ENCODE data around the gene ACAP2.

The ACAP2 gene

DNA sequence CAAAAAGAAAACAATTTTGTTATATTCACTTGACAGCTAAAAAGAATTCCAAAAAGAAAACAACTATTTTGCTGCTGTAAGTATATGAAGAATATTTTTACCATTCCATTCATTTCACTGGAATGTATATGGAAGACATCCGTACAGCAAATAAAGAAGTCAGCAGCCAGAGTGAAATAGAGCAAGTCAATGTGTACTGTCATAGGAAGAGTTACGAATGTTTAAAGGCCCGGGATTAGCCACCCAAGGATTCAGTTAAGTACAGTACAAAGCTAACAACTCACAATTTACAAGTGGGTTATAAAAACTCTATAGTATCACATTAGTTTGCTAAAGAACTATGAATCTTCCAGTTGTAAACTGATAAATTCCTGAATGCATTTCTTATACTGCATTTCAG is 157.4 kb downstream of the ACAP2 start:
- DNase-seq = no peak

DNA sequence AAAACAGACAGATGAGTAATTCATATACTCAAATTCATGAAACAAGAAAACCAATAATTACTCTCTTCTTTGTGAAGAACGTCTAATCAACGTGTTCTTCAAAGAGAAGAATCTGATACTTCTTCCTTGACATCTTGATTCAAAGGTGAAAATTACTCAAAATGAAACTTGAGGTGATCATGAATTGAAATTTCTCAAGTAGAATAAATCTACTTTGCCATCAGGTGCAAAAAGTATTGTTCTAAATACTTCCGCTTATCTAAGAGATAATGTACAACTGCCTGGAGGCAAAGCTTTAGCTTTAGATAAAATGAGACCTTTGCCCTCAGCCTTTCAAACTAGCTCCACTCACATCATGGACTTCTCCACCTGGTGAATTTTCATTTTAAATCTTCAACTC is 158.0 kb downstream of the ACAP2 start:
- DNase-seq = no peak

GRCh38 chr3:195282961-195283360 is 159.9 kb downstream of the ACAP2 start:
- DNase-seq = no peak

DNA sequence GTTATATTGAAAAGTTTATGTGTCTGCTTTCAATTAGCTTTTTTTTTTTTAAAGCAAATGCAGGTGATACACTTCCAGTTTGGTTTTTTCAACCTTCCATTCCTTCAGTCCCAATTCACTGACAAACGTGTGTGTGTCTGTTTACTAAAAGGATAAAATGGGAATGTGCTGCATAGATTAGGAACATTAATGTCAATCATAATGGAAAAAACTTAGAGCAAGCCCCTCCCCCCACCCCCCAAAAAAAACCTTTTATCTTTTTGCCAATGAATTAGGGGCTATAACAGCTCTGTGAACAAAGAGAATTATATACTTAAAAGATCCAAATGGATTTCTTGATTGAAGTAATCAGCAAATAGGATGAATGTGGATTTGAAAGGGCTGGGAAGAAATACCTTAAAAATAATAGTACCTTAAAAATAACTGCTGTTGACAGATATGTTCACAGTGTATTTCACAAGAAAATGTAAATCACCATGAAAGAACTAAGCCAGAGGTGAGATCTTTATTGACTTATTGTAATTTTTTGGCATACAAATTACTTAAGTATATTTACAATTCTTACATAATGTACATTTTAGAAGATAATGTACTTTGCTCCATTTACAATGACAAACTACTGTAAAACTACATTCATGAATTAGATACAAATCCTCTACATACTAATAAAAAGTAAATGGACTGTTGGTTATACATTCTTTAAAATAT is 168.4 kb downstream of the ACAP2 start:
- DNase-seq = peak; percentile 31

GRCh38 chr3:195271410-195272243 is 171.2 kb downstream of the ACAP2 start:
- peak; percentile 93 for DNase-seq

DNA sequence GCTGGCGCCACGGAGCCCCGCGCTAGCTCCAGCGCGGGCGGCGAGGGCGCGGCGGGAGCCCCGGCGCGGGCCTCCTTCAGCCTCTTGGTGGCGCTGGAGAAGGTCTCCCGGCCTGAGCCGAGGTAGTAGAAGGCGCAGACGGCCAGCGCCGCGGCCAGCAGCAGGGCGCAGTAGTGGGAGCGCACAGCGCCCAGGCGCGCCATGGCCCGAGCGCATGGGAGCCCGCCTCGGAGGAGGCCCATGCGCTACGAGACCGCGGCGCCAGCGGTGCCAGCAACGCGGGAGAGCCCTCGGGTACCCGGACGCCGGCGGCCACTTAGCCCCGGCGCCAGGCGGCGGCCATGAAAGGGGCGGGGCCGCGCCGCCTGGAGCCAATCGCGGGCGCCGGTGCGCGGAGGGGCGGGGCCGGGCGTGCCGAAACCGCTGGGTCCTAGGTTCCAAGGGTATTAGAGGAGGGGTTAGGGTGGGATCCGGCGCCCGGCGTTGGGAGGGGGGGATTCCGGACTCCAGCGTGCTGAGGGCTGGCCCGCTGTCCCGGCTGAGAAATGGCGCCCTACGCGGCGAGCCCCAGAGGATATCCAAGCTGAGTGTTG is 171.9 kb downstream of the ACAP2 start, which contains the start of gene XXYLT1:
Gene XXYLT1 (minus strand): TSS at position 343 of the 593 bp plus-strand sequence. CDS start 101 bp downstream, at position 242.
- peak; percentile 97 for DNase-seq

DNA sequence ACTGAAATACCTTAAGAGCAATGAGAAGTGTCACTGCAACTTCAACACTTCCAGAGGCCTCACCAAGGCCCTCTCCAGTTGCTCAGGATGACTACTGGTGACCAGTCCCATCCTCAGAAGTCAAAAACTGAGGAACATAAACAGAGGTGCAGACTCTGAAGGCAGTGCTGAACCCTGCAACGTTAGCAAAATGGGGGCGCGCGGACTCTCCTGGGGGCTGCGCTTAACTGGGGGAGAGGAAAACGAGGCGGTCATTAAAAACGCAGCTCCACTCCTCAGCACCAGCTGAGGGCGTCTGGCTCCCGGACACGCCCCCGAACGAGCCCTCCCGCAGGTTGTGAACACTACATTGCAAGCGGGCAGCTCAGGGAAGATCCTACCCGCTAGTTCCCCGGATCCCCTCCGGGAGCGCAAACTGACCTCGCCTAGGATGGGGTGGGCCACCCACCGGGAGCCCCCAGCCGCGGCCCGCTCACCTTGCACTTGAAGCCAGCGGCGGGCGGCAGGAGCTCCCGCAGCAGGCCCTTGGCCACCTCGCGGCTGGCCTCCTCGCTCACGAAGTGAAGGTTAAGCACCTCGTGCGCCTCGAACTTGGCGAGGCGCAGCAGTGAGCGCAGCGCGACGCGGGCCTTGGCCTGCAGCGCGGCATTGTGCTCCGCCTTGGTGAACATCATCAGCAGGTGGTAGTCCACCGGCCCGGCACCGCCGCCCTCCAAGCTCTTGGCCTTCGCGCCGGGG is 172.6 kb downstream of the ACAP2 start:
- DNase-seq = peak; percentile 86

- no peak for DNase-seq
Measured at GRCh38 chr3:195269375-195270078, 173.3 kb downstream of the ACAP2 start.

- no peak for DNase-seq
Measured at GRCh38 chr3:195268576-195269309, 174.1 kb downstream of the ACAP2 start.

GRCh38 chr3:195267096-195267495 is 175.7 kb downstream of the ACAP2 start:
- DNase-seq = no peak

DNA sequence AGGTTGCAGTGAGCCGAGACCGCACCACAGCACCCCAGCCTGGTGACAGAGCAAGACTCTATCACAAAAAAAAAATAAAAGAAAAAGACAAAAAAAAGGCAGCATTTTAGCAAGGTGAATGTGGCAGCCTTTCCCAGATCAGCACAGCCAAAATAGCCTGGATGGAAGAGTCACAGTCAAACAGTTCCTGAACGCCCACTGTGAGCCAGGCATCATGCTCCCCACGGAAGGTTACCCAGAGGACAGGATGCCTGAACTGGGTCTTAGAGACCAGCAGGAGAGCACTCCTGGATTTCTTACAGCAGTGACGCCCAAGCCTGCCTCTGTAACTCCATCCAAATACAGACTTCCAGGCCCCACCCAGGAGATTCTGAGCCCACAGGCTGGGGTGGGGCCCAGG is 176.4 kb downstream of the ACAP2 start:
- no peak for DNase-seq

DNA sequence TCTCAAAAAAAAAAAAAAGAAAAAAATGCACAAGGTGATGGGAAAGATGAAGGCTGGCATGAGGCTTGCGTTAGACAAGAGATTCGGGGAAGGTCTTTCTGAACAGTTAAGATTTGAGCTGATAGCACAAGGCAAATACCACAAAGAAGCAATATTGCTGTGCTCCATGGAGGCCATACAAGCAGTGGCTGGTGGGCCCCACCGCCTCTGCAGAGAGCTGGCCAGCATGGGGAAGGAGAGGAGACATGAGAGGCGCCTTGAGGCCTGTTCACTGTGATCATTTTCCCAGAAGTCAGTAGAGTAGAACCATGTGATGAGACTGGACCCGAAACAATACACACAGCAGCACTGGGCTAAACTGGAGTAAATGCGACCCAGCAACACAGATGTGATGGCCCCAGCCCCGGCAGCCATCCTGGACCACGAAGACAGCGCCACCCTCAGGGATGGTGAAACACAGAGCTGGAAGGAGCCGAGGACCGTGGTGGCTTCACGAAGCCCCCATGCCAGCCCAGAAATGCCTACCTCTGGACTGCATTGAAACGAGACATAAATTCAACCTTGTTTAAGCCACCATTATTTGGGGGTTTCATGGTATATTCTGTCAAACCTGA is 177.3 kb downstream of the ACAP2 start:
- no peak for DNase-seq

GRCh38 chr3:195263925-195264600 is 178.8 kb downstream of the ACAP2 start:
- DNase-seq = no peak

DNA sequence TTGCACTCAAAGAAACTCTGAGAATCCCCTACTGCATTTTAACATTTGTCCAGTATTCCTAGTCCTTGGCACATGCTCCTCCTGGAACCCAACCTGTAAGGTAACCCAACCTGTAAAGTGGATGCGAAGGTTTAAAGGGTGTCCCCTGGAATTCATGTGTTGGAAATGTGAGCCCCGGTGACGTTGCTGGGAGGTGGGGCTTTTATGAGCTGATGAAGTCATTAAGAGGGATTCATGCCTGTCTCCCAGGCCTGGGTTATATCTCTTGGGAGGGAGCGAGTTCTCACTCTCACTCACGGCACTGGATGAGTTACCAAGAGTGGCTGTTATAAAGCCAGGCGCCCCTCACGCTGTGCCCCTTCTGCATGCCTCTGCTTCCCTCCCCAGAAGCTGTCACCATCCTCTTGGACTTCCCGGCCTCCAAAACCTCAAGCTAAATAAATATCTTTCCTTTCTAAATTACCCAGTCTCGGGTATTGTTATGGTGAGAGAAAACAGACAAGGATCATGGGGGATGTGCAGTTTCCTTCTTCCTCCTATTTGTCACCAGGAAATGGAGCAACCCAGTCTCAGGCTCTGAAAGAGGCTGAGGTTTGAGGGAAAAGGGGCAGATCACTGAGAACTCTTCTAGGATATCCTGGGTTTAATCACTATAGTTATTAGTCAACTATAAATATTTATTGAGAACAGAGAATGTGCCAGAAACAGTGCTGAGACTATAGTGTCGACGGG is 179.5 kb downstream of the ACAP2 start:
- DNase-seq = no peak

- DNase-seq = no peak
Measured at GRCh38 chr3:195261925-195262324, 180.9 kb downstream of the ACAP2 start.

GRCh38 chr3:195260280-195260905 is 182.4 kb downstream of the ACAP2 start:
- peak; percentile 56 for DNase-seq

- DNase-seq = peak; percentile 93
Measured at GRCh38 chr3:195259475-195260279, 183.1 kb downstream of the ACAP2 start.

- DNase-seq = no peak
Measured at GRCh38 chr3:195259154-195259474, 183.7 kb downstream of the ACAP2 start.
